Gastroesophageal sphincter (tissue), 4 donors: ENCODE results near the gene SYNJ1. TPM values are rescaled to one million over a fixed set of nuclear protein-coding genes. Genes with fewer than 3 reads are reported as not detected.

ENCODE experiments used
- ATAC-seq: fragments of 150-250 bp; one replicate; pipeline ENCODE4 v1.9.1; 2016; ENCODE audit warnings: mild to moderate bottlenecking, moderate library complexity
- H3K27ac ChIP-seq, 4 donors: fragments of 200-600 bp; sonication (generic) in 3 of 4; 1 replicate in 3 of 4; 2 replicates in 1 of 4; pipeline ENCODE4 v1.5.1; 2016 to 2019
- H3K27me3 ChIP-seq: fragments of 200-600 bp; sonication (generic); one replicate; pipeline ENCODE4 v1.5.1; 2019
- H3K36me3 ChIP-seq, 2 donors: fragments of 200-600 bp; sonication (generic); one replicate each; pipeline ENCODE4 v1.5.1; 2019; ENCODE audit warnings: control low read depth in 1 of 2
- H3K4me1 ChIP-seq, 3 donors: fragments of 200-600 bp; sonication (generic); 1 replicate in 2 of 3; 2 replicates in 1 of 3; pipeline ENCODE4 v1.5.1; 2016 to 2019; ENCODE audit warnings: control low read depth in 2 of 3
- H3K4me3 ChIP-seq, 2 donors: fragments of 200-600 bp; sonication (generic); one replicate each; pipeline ENCODE4 v1.5.1; 2019; ENCODE audit warnings: mild to moderate bottlenecking in 1 of 2, moderate library complexity in 1 of 2
- H3K9me3 ChIP-seq, 3 donors: fragments of 200-600 bp; sonication (generic); one replicate each; pipeline ENCODE4 v1.5.1; 2017 to 2019; ENCODE audit warnings: control low read depth in 2 of 3
- CTCF ChIP-seq, 4 experiments: fragments of 200-600 bp in 2 of 4; fragments of 450-650 bp in 2 of 4; sonication (generic) in 1 of 4; IDR thresholded peaks; one replicate each; pipeline ENCODE4 v1.5.1; 2017 to 2019; ENCODE audit warnings: antibody characterized with exemption in 4 of 4, mild to moderate bottlenecking in 2 of 4, moderate library complexity in 2 of 4
- EP300 ChIP-seq: sonication (generic); formaldehyde crosslinking; IDR thresholded peaks from one replicate; pipeline ENCODE4 v1.6.1; 2017; ENCODE audit warnings: antibody characterized with exemption, mild to moderate bottlenecking
- POLR2A ChIP-seq, 2 donors: fragments of 450-650 bp; IDR thresholded peaks; one replicate each; pipeline ENCODE4 v1.6.1; 2017; ENCODE audit warnings: antibody characterized with exemption in 2 of 2, mild to moderate bottlenecking in 2 of 2, moderate library complexity in 1 of 2
- POLR2AphosphoS5 ChIP-seq: sonication (generic); formaldehyde crosslinking; IDR thresholded peaks from one replicate; pipeline ENCODE4 v1.6.1; 2017; ENCODE audit warnings: antibody characterized with exemption
- WGBS, 2 donors: methylation state at CpG; one replicate each; pipeline ENCODE4 v1.1.5; 2018; ENCODE audit warnings: low coverage in 1 of 2; 5-methylcytosine and 5-hydroxymethylcytosine counted together
- total RNA-seq, 4 donors: library from RNA; depleted of rRNA; stranded (reverse); fragments of >200 nt; gene quantifications; one replicate each; pipeline ENCODE4 v1.1.0, GENCODE V29; 2016

SYNJ1 gene
- total RNA-seq, 4 donors from 2014 or later, result 8.8 to 12.4 (median 10.2) TPM

GRCh38 chr21:32693581-32693980, 34.2 kb downstream of the SYNJ1 start:
- TF ChIP-seq EP300, result no peak
- TF ChIP-seq CTCF (IDR thresholded peaks at IDR 0.05), result no peak
- no peak for TF ChIP-seq POLR2A (IDR thresholded peaks at IDR 0.05)
- TF ChIP-seq POLR2AphosphoS5, result no peak
- Histone ChIP-seq H3K36me3 (peaks cover 0 to 45% of the 10 kb centered on the region in 2 donors), H3K9me3 (no peaks in the 10 kb centered on the region), H3K27me3 (no peaks in the 10 kb centered on the region), H3K4me1 (no peaks in the 10 kb centered on the region), H3K4me3 (no peak overlapping the region), H3K27ac (no peak overlapping the region)
- no peak for ATAC-seq

- Histone ChIP-seq H3K4me3 (no peak overlapping the region), H3K36me3 (peaks cover 0 to 68% of the 10 kb centered on the region in 2 donors), H3K27ac (no peak overlapping the region), H3K9me3 (no peaks in the 10 kb centered on the region), H3K4me1 (no peaks in the 10 kb centered on the region), H3K27me3 (no peaks in the 10 kb centered on the region)
- WGBS, 2 donors, result 6 to 32% methylated on average over 2 to 3 of the region's 3 CpGs
- ATAC-seq, result no peak
- no peak for TF ChIP-seq POLR2A (IDR thresholded peaks at IDR 0.05)
- TF ChIP-seq POLR2AphosphoS5, result no peak
- TF ChIP-seq CTCF (IDR thresholded peaks at IDR 0.05), result no peak
- no peak for TF ChIP-seq EP300
Observed at GRCh38 chr21:32690085-32690484, 37.7 kb downstream of the SYNJ1 start.

- Histone ChIP-seq H3K36me3 (peaks cover 0 to 64% of the 10 kb centered on the region in 2 donors), H3K27me3 (no peaks in the 10 kb centered on the region), H3K4me1 (no peaks in the 10 kb centered on the region), H3K4me3 (no peak overlapping the region), H3K27ac (no peak overlapping the region), H3K9me3 (no peaks in the 10 kb centered on the region)
- TF ChIP-seq EP300, result no peak
- TF ChIP-seq POLR2AphosphoS5, result no peak
- peak in 1 of 4 experiments; percentile 12 for TF ChIP-seq CTCF (IDR thresholded peaks at IDR 0.05)
- TF ChIP-seq POLR2A (IDR thresholded peaks at IDR 0.05), result no peak
- ATAC-seq, result no peak
- WGBS, 2 donors, result 76 to 80% methylated on average over 3 to 4 of the region's 4 CpGs
Observed at GRCh38 chr21:32687643-32688345, 40.0 kb downstream of the SYNJ1 start.

- H3K4me3 ChIP-seq, result no peak overlapping the region
- no peaks in the 10 kb centered on the region for H3K9me3 ChIP-seq
- H3K27ac ChIP-seq, result no peak overlapping the region
- H3K27me3 ChIP-seq, result no peaks in the 10 kb centered on the region
- no peak for ATAC-seq
- WGBS, 2 donors, result 37 to 59% methylated on average over 3 of the region's 3 CpGs
- H3K36me3 ChIP-seq, result peaks cover 0 to 53% of the 10 kb centered on the region in 2 donors
- H3K4me1 ChIP-seq, result no peaks in the 10 kb centered on the region
- TF ChIP-seq POLR2A (IDR thresholded peaks at IDR 0.05) (no peak), EP300 (no peak), POLR2AphosphoS5 (no peak), CTCF (IDR thresholded peaks at IDR 0.05) (no peak)
Observed at GRCh38 chr21:32682696-32683474, 44.9 kb downstream of the SYNJ1 start.
